ENCODE measurements around the gene SCFD2. TPM values are rescaled to one million over a fixed set of nuclear protein-coding genes. Genes with fewer than 3 reads are reported as not detected.
"Not testable (repeated sequence)": the region's sequence is repeated elsewhere in the genome, so short reads cannot be mapped to it uniquely, and the experiment has no call there.

SCFD2 gene
- total and polyA plus RNA-seq, 2 experiments from 2014 or later = 13.2 to 15.9 TPM

DNA sequence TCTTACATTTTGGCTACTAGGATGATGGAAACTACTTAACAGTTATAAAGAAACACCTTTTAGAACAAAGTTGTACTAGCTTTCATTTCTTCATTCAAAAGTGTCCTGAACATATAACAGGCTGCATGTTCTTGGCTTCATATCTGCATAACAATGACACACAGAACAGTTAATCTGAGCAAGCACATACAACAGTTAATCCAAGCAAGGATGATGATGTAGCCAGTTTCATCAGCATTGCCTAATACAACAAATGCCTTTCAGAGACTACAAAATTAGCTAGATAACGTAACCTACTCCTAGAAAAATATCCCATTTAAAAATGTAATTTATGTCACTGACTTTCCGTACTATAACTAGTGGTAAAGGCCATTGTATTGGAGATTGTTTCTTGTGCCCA lies 182.1 kb downstream of the SCFD2 start:
- TF ChIP-seq, protein P1, sequence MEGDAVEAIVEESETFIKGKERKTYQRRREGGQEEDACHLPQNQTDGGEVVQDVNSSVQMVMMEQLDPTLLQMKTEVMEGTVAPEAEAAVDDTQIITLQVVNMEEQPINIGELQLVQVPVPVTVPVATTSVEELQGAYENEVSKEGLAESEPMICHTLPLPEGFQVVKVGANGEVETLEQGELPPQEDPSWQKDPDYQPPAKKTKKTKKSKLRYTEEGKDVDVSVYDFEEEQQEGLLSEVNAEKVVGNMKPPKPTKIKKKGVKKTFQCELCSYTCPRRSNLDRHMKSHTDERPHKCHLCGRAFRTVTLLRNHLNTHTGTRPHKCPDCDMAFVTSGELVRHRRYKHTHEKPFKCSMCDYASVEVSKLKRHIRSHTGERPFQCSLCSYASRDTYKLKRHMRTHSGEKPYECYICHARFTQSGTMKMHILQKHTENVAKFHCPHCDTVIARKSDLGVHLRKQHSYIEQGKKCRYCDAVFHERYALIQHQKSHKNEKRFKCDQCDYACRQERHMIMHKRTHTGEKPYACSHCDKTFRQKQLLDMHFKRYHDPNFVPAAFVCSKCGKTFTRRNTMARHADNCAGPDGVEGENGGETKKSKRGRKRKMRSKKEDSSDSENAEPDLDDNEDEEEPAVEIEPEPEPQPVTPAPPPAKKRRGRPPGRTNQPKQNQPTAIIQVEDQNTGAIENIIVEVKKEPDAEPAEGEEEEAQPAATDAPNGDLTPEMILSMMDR (IDR thresholded peaks at IDR 0.05; ENCODE audit: low read depth, low read length) = no peak
- Histone ChIP-seq H3K36me3 (no peaks in the 10 kb centered on the region), H3K27ac (no peak overlapping the region), H3K4me1 (ENCODE audit: low read depth) (no peaks in the 10 kb centered on the region), H3K9me3 (ENCODE audit: low read depth) (no peaks in the 10 kb centered on the region), H3K27me3 (no peaks in the 10 kb centered on the region), H3K4me3 (no peak overlapping the region)
- DNase-seq (ENCODE audit: low read depth in 1 of 2, low spot score in 1 of 2) = peak in 1 of 2 donors; percentile 33

DNA sequence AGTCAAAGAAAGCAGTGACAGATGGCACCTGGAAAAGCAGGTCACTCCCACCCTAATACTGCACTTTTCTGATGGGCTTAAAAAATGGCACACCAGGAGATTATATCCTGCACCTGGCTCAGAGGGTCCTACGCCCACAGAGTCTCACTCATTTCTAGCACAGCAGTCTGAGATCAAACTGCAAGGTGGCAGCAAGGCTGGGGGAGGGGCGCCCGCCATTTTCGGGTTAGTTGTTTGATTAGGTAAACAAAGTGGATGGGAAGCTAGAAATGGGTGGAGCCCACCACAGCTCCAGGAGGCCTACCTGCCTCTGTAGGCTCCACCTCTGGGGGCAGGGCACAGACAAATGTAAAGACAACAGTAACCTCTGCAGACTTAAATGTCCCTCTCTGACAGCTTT lies 188.1 kb downstream of the SCFD2 start:
- not testable (repeated sequence) for H3K9me3 ChIP-seq (ENCODE audit: low read depth); DNase-seq (ENCODE audit: low read depth in 1 of 2, low spot score in 1 of 2); H3K27me3 ChIP-seq; H3K27ac ChIP-seq; H3K36me3 ChIP-seq; H3K4me1 ChIP-seq (ENCODE audit: low read depth); H3K4me3 ChIP-seq

DNA sequence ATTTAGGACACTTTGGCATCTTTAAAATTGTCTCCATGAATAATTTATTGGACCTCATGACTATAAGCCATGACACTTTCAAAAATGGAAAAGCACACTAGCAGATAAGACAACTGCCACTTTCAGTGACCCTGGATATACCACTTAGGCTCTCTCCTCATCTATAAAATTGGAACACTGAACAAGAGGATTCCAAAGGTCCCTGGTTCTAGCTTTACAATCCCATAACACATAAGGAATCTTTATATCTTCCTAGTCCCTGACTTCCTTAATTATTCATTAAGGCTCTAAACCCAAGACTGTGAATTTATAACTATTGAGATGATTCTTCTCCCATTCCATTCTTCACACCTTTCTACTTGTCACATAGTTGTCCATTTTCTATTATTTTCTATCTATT lies 190.2 kb downstream of the SCFD2 start:
- no peak for DNase-seq (ENCODE audit: low read depth in 1 of 2, low spot score in 1 of 2)
- H3K36me3 ChIP-seq = no peaks in the 10 kb centered on the region
- H3K4me1 ChIP-seq (ENCODE audit: low read depth) = no peaks in the 10 kb centered on the region
- no peak overlapping the region for H3K27ac ChIP-seq
- no peaks in the 10 kb centered on the region for H3K27me3 ChIP-seq
- H3K4me3 ChIP-seq = no peak overlapping the region
- H3K9me3 ChIP-seq (ENCODE audit: low read depth) = no peaks in the 10 kb centered on the region
- TF ChIP-seq, protein P1 (IDR thresholded peaks at IDR 0.05; ENCODE audit: low read depth, low read length) = no peak

DNA sequence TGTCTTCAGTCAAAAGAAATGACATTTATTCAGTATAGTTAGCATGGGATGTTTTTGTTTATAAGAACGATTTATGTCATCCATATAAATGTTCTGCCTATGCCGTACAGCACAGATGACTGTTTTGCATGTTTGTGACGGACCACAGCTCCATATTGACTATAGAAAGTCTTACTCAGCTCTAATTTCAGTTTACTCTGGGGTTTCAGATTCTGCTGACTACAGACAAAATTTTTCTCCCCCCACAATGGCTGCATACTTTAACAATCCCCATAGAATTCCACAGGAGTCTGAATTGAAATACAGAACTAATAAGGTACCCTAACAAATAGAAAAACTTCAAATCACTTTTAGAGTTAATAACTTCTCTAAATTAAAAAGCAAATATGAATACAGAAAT lies 191.0 kb downstream of the SCFD2 start:
- TF ChIP-seq, protein P1 (IDR thresholded peaks at IDR 0.05; ENCODE audit: low read depth, low read length) = no peak

DNA sequence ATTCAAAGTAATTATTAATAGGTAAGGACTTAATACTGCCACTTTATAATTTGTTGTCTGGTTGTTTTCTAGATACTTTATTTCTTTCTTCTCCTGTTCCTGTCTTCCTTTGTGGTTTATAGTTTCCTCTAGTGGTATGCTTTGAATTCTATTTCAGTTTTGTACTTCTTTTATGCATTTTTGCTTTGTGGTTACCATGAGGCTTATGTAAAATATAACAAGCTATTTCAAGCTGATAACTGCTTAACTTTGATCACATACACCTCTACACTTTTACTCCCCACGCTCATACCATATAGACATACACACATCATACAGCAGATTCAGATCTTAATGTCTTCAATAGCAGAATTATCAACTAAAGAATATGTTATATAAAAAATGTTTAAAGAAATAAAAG lies 192.3 kb downstream of the SCFD2 start:
- no peaks in the 10 kb centered on the region for H3K9me3 ChIP-seq (ENCODE audit: low read depth)
- TF ChIP-seq, protein P1 (IDR thresholded peaks at IDR 0.05; ENCODE audit: low read depth, low read length) = no peak
- no peak for DNase-seq (ENCODE audit: low read depth in 1 of 2, low spot score in 1 of 2)
- no peak overlapping the region for H3K4me3 ChIP-seq
- H3K36me3 ChIP-seq = no peaks in the 10 kb centered on the region
- H3K27ac ChIP-seq = no peak overlapping the region
- no peaks in the 10 kb centered on the region for H3K27me3 ChIP-seq
- H3K4me1 ChIP-seq (ENCODE audit: low read depth) = no peaks in the 10 kb centered on the region

More for the DNA sequence above, 191.0 kb downstream of the SCFD2 start:
- Histone ChIP-seq H3K4me3 (no peak overlapping the region), H3K36me3 (no peaks in the 10 kb centered on the region), H3K27me3 (no peaks in the 10 kb centered on the region), H3K4me1 (ENCODE audit: low read depth) (no peaks in the 10 kb centered on the region), H3K27ac (no peak overlapping the region), H3K9me3 (ENCODE audit: low read depth) (no peaks in the 10 kb centered on the region)
- DNase-seq (ENCODE audit: low read depth in 1 of 2, low spot score in 1 of 2) = no peak

DNA sequence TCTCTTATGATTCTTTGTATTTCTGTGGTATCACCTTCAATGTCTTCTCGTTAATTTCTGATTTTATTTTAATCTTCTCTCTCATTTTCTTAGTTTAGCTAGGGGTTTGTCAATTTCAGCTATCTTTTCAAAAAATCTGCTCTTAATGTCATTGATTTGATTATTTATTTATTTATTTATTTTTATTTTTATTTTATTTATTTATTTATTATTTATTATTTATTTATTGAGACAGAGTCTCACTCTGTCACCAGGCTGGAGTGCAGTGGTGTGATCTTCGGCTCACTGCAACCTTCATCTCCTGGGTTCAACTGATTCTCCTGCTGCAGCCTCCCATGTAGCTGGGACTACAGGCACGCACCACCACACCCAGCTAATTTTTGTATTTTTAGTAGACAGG lies 194.1 kb downstream of the SCFD2 start:
- TF ChIP-seq, protein P1 (IDR thresholded peaks at IDR 0.05; ENCODE audit: low read depth, low read length) = no peak
- H3K27ac ChIP-seq = no peak overlapping the region
- H3K9me3 ChIP-seq (ENCODE audit: low read depth) = no peaks in the 10 kb centered on the region
- no peaks in the 10 kb centered on the region for H3K27me3 ChIP-seq
- no peaks in the 10 kb centered on the region for H3K36me3 ChIP-seq
- no peaks in the 10 kb centered on the region for H3K4me1 ChIP-seq (ENCODE audit: low read depth)
- no peak overlapping the region for H3K4me3 ChIP-seq
- no peak for DNase-seq (ENCODE audit: low read depth in 1 of 2, low spot score in 1 of 2)

All from cardiac muscle cell (in vitro differentiated cells and primary cell).